Ovary (tissue), 10 donors: ENCODE data around the gene MYH8. TPM values are rescaled to one million over a fixed set of nuclear protein-coding genes. Genes with fewer than 3 reads are reported as not detected.

ENCODE experiments used
- DNase-seq, 5 donors: peaks; one replicate each; pipeline ENCODE4 v3.0.0-alpha.2; 2019 to 2020
- H3K27ac ChIP-seq, 2 donors: fragments of 200-600 bp; one replicate each; pipeline versions ENCODE4 v1.5.1 to v1.8.0; 2019 to 2022
- H3K27me3 ChIP-seq: fragments of 200-600 bp; one replicate; pipeline ENCODE4 v1.8.0; 2022
- H3K36me3 ChIP-seq: fragments of 200-600 bp; sonication (generic); one replicate; pipeline ENCODE4 v1.5.1; 2019
- H3K4me1 ChIP-seq: one replicate; pipeline ENCODE4 v1.8.1; 2013; ENCODE audit warnings: mild to moderate bottlenecking, moderate library complexity; ENCODE audit not compliant: insufficient read depth
- H3K4me3 ChIP-seq: fragments of 200-600 bp; sonication (generic); one replicate; pipeline ENCODE4 v1.5.1; 2017
- H3K9me3 ChIP-seq, 2 donors: fragments of 200-600 bp in 1 of 2; sonication (generic) in 1 of 2; one replicate each; pipeline versions ENCODE4 v1.5.1 to v1.8.1; 2013 to 2019; ENCODE audit warnings: mild to moderate bottlenecking in 1 of 2, moderate library complexity in 1 of 2
- CTCF ChIP-seq, 3 donors: fragments of 450-650 bp in 2 of 3; fragments of 200-600 bp in 1 of 3; IDR thresholded peaks; one replicate each; pipeline versions ENCODE4 v1.5.1 to v1.8.0; 2016 to 2022; ENCODE audit warnings: antibody characterized with exemption in 3 of 3, mild to moderate bottlenecking in 1 of 3
- EP300 ChIP-seq: sonication (generic); formaldehyde crosslinking; IDR thresholded peaks from one replicate; pipeline ENCODE4 v1.6.1; 2017; ENCODE audit warnings: antibody characterized with exemption
- POLR2A ChIP-seq: fragments of 450-650 bp; IDR thresholded peaks from one replicate; pipeline ENCODE4 v1.6.1; 2017; ENCODE audit warnings: antibody characterized with exemption, mild to moderate bottlenecking, moderate library complexity
- whole genome bisulfite sequencing, 3 donors: extraction: QIAGEN DNeasy Blood & Tissue Kit in 1 of 3; methylation state at CpG; one replicate each; pipeline versions ENCODE4 v1.1.5 to v1.1.7; 2013 to 2017; 5-methylcytosine and 5-hydroxymethylcytosine counted together
- intact Hi-C, 4 donors: fragments of 100-400 bp; cut with DNase I; formaldehyde crosslinking; loops; one replicate each; pipeline versions ENCODE4 v1.11.0 to v1.15.1; 2022 to 2023
- long read RNA-seq, 3 donors: library from polyadenylated mRNA in 2 of 3; unstranded in 2 of 3; transcript quantifications; one replicate each; pipeline ENCODE4 v2.0.0 and lab custom pipeline, GENCODE V29; 2021 to 2026
- polyA plus RNA-seq, 2 donors: library from polyadenylated mRNA; stranded (reverse); fragments of 200-250 nt in 1 of 2; fragments of 350-450 nt in 1 of 2; fragmentation: Illumina TruSeq in 1 of 2; extraction: RNeasy Lipid Tissue Mini Kit (QIAGEN cat#74804) in 1 of 2; gene quantifications; one replicate each; pipeline ENCODE4 v1.2.3, GENCODE V29; 2013 to 2014
- total RNA-seq, 7 donors: library from RNA; depleted of rRNA in 2 of 7; stranded (reverse); fragments of >200 nt in 2 of 7; fragmentation: NEBNext Ultra II Directional in 3 of 7; extraction: Animal tissue kit (Norgen Biotek cat#: 25700) in 3 of 7; gene quantifications; one replicate each; pipeline versions ENCODE4 v1.1.0 to v1.2.4, GENCODE V29; 2016 to 2023
- donor health status: DM: no; HTN: no; CAD: no; lungs with moderate emphysema.
- donor health status: DM: no; HTN: no; CAD: no.
- donor health status: Bipolar disorder and iron deficiency.
- donor health status: DM: yes; HTN: yes; CAD: no.
- donor health status: DM: no; HTN: no; CAD: no.
- donor health status: DM: yes; HTN: yes; CAD: no.

Gene MYH8
- total RNA-seq (not detected), polyA plus RNA-seq (not detected)
- long read RNA-seq, donor 1 = 0 reads
- long read RNA-seq, donor 2 = 0 reads
- long read RNA-seq, donor 3 = 0 reads

GRCh38 chr17:10421900-10422542 is at the start of gene MYH8:
TSS of gene MYH8 (minus strand) at chr17:10421950. CDS start at chr17:10420227, 1,723 bp downstream.
- H3K4me3 ChIP-seq = no peak within 1 kb of the TSS
- WGBS, 3 donors = 84 to 90% (median 88%) methylated on average over 7 of the region's 7 CpGs

GRCh38 chr17:10469459-10469858 is 47.7 kb upstream of the MYH8 start, which contains the start of gene MYH4:
TSS of gene MYH4 (minus strand) at chr17:10469559. CDS start at chr17:10466745, 2,814 bp downstream.
- TF ChIP-seq EP300 (no peak), CTCF (IDR thresholded peaks at IDR 0.05) (no peak), POLR2A (no peak)
- no peaks in the 10 kb centered on the region for H3K27me3 ChIP-seq
- H3K36me3 ChIP-seq = no peaks in the 10 kb centered on the region
- intact Hi-C loops = no loop called here
- 67 to 79% (median 73%) methylated on average over 1 of the region's 1 CpG for WGBS, 3 donors
- no peak within 1 kb of the TSS for H3K4me3 ChIP-seq
- H3K27ac ChIP-seq = no peak within 1 kb of the TSS
- DNase-seq = no peak
- no peaks in the 10 kb centered on the region for H3K4me1 ChIP-seq
- no peaks in the 10 kb centered on the region for H3K9me3 ChIP-seq

More at GRCh38 chr17:10421900-10422542, at the start of gene MYH8:
- intact Hi-C loops = no loop called here
- Histone ChIP-seq H3K4me1 (no peaks in the 10 kb centered on the region), H3K36me3 (no peaks in the 10 kb centered on the region), H3K27me3 (no peaks in the 10 kb centered on the region), H3K27ac (no peak within 1 kb of the TSS), H3K9me3 (no peaks in the 10 kb centered on the region)
- DNase-seq = no peak
- no peak for TF ChIP-seq EP300

GRCh38 chr17:10463402-10463801 is 41.7 kb upstream of the MYH8 start:
- Histone ChIP-seq H3K4me1 (no peaks in the 10 kb centered on the region), H3K36me3 (no peaks in the 10 kb centered on the region), H3K27me3 (no peaks in the 10 kb centered on the region), H3K27ac (no peak overlapping the region), H3K9me3 (no peaks in the 10 kb centered on the region), H3K4me3 (no peak overlapping the region)
- TF ChIP-seq EP300 (no peak), POLR2A (no peak), CTCF (IDR thresholded peaks at IDR 0.05) (no peak)
- no peak for DNase-seq
- intact Hi-C loops = no loop called here
- WGBS, 3 donors = 85 to 88% (median 87%) methylated on average over 4 of the region's 4 CpGs

- intact Hi-C loops = no loop called here
- H3K36me3 ChIP-seq = no peaks in the 10 kb centered on the region
- WGBS, 3 donors = 77 to 86% (median 86%) methylated on average over 4 of the region's 4 CpGs
- TF ChIP-seq CTCF (IDR thresholded peaks at IDR 0.05) (no peak), POLR2A (no peak), EP300 (no peak)
- H3K9me3 ChIP-seq = no peaks in the 10 kb centered on the region
- no peaks in the 10 kb centered on the region for H3K4me1 ChIP-seq
- no peak for DNase-seq
- H3K27me3 ChIP-seq = no peaks in the 10 kb centered on the region
- H3K4me3 ChIP-seq = no peak overlapping the region
- no peak overlapping the region for H3K27ac ChIP-seq
Measured at GRCh38 chr17:10460062-10460461, 38.3 kb upstream of the MYH8 start.

GRCh38 chr17:10458701-10459100 is 37.0 kb upstream of the MYH8 start:
- DNase-seq = no peak
- no peaks in the 10 kb centered on the region for H3K36me3 ChIP-seq
- WGBS, 3 donors = 28 to 37% (median 32%) methylated on average over 3 of the region's 3 CpGs
- H3K27me3 ChIP-seq = no peaks in the 10 kb centered on the region
- no peaks in the 10 kb centered on the region for H3K4me1 ChIP-seq
- H3K27ac ChIP-seq = no peak overlapping the region
- H3K4me3 ChIP-seq = no peak overlapping the region
- TF ChIP-seq CTCF (IDR thresholded peaks at IDR 0.05) = no peak
- TF ChIP-seq EP300 = no peak
- no peak for TF ChIP-seq POLR2A
- intact Hi-C loops = no loop called here
- no peaks in the 10 kb centered on the region for H3K9me3 ChIP-seq
